ENCODE data around the gene FBN3.

FBN3 gene

DNA sequence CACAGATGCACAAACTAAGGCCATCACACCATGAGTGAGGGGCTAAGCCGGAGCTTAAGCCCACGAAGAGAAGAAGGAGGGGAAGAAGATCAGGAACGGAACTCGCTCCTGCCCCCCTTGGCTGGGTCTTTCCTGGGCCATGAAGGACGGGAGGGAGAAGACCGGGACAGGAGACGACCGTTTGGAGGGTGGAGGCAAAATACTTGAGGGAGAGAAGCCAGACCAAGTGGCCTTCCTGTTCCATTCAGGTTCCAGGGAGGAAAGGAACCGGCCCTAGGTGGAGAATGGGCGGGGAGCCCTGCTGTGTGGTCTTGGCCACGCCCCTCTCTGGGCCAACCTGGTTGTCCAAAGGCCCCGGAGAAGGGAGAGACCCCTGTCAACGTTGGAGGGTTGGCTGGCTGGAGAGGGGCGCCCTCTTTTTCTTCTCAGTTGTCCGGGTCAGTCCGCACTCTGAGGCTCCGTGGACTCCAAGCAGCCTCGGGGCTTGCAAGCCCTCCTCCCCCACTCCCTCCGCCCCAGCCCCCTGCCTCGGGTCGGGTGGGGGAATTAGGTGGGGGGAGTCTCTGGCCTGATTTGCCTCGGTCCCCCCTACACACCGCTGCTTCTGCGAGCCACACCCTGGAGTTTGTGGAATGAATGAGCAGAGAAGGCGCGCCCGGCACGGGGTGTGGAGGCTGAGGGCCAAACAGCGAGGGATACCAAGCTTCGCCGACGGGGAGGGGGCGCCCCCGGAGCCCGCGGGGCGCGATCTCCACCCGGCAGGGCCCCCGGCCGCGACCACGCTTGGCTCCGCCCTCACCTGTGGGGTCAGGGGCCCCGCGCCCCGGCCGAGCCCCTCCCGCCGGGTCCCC, 757 bp downstream of the FBN3 start:
- TF ChIP-seq, protein P1, sequence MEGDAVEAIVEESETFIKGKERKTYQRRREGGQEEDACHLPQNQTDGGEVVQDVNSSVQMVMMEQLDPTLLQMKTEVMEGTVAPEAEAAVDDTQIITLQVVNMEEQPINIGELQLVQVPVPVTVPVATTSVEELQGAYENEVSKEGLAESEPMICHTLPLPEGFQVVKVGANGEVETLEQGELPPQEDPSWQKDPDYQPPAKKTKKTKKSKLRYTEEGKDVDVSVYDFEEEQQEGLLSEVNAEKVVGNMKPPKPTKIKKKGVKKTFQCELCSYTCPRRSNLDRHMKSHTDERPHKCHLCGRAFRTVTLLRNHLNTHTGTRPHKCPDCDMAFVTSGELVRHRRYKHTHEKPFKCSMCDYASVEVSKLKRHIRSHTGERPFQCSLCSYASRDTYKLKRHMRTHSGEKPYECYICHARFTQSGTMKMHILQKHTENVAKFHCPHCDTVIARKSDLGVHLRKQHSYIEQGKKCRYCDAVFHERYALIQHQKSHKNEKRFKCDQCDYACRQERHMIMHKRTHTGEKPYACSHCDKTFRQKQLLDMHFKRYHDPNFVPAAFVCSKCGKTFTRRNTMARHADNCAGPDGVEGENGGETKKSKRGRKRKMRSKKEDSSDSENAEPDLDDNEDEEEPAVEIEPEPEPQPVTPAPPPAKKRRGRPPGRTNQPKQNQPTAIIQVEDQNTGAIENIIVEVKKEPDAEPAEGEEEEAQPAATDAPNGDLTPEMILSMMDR (conservative IDR thresholded peaks at IDR 0.05; ENCODE audit: low read depth, low read length), result no peak
- peak overlapping the region; percentile 4 for H3K4me3 ChIP-seq (ENCODE audit: low read length)
- no peak for DNase-seq (ENCODE audit: low read depth)

DNA sequence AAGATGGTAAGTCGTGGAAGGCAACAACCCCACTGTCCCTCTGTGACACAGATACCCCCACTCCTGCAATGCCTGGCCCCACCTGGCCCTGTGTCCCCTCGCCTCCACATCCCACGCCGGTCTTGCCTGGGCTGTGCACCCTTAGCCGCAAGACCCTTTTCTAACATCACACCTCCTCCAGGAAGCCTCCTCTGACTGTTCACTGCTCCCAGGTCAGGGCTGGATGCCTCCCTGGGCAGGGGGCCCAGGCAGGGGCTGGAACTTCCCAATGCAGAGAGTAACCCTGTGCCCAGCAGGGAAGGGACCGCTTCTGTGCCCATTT, 1.3 kb downstream of the FBN3 start:
- TF ChIP-seq, protein P1 (conservative IDR thresholded peaks at IDR 0.05; ENCODE audit: low read depth, low read length), result no peak
- H3K4me3 ChIP-seq (ENCODE audit: low read length), result no peak overlapping the region
- DNase-seq (ENCODE audit: low read depth), result no peak

DNA sequence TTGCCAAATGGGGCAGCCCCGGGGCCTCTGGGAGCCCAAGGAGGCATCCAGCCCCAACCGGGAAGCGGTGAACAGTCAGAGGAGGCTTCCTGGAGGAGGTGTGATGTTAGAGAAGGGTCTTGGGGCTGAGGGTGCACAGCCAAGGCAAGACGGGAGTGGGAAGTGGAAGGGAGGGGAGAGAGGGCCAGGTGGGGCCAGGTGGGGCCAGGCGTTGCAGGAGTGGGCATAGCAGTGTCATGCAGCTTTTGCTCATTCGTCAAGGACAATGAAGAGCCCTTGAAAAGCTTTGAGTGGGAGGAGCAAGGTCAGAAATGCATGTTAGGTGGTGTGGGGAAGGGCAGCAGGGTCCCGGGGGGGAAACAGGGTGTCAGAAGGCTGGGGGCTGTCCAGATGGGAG, 1.8 kb downstream of the FBN3 start:
- DNase-seq (ENCODE audit: low read depth), result no peak
- no peak overlapping the region for H3K4me3 ChIP-seq (ENCODE audit: low read length)
- TF ChIP-seq, protein P1 (conservative IDR thresholded peaks at IDR 0.05; ENCODE audit: low read depth, low read length), result no peak

DNA sequence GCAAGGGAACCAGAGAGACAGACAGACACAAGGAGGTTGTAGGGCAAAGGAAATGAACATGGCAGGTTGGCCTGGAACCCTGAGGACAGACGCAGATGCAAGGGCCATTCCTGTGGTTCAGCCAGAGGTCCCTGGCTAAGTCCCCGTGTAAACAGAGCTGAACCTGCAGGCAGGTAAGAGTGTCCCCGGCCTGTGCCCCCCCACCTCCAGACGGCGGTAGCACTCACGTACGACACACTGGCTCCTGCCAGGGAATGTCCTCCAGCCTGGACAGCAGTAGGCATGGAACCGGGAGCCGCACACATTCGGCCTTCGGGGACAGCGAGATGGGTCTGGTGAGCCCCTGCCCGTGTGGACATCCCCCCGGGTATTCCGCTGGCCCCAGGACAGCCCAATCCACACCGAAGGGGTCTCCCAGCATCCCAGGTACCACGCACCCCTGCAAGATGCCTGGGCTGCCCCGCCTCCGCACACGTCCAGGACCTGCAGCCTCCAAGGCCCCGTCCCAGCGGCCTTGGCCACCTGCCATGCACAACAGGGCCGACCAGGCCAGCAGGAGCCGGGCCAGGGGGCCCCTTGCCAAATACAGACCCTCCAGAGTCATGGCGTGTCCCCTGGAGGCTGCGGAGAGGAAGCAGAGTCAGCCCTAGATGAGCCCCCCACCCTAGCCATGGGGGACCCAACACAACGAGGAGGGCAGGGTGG, 2.4 kb downstream of the FBN3 start:
- H3K4me3 ChIP-seq (ENCODE audit: low read length), result no peak overlapping the region
- no peak for DNase-seq (ENCODE audit: low read depth)
- TF ChIP-seq, protein P1 (conservative IDR thresholded peaks at IDR 0.05; ENCODE audit: low read depth, low read length), result no peak

DNA sequence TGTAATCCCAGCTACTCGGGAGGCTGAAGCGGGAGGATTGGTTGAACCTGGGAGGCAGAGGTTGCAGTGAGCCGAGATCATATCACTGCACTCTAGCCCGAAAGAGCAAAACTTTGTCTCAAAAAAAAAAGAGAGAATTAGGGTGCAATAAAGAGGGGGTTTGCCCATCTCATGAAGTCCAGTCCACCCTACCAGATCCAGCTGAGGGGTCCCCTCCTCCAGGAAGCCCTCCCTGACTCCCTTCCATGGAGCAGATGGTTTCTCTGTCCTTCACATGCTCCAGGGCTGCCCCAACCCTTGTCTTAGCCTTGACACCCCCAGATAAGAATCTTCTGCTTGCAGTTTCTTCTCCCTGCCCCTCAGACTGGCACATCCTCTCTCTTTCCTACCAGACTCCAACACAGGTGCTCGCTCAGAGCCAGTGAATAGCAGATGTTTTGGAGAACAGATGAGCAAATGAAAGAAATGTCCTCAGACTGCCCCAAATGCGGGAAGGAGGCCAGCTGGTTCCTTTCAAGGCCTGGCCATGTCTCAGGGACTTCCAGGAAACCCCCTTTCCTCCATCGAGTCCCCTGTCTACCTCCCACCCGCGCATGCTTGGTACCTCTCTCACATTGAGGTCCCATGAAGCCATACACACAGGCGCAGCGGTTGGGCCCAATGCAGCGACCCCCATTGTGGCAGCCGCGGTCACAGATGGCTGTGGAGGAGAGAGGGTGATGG, 5.0 kb downstream of the FBN3 start:
- no peak overlapping the region for H3K4me3 ChIP-seq (ENCODE audit: low read length)
- TF ChIP-seq, protein P1 (conservative IDR thresholded peaks at IDR 0.05; ENCODE audit: low read depth, low read length), result no peak
- no peak for DNase-seq (ENCODE audit: low read depth)

DNA sequence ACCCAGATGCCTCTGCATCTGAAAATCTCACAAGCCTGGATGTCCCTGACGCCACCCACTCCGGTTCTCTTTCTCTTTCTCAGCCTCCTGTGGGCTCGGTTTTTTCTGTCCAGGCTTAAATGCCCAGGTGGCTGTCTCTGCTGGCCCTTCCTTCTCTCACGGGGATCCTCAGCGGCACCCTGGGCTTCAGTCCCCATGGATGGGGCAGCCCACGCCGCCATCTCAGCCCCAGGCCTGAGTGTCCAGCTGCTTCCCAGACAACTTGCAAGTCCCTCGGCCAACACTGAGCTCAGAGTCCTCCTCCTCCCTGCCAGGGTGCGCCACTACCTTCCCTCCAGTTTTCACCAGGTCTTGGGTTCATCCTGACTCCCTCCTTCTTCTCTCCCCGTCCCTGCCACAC, 6.4 kb downstream of the FBN3 start:
- no peak for DNase-seq (ENCODE audit: low read depth)
- no peak overlapping the region for H3K4me3 ChIP-seq (ENCODE audit: low read length)
- TF ChIP-seq, protein P1 (conservative IDR thresholded peaks at IDR 0.05; ENCODE audit: low read depth, low read length), result no peak

Data from retinal pigment epithelial cell (primary cell).